Right renal cortex interstitium (tissue), 3 donors: Measurements from ENCODE around the gene DLG2. TPM values are rescaled to one million over a fixed set of nuclear protein-coding genes. Genes with fewer than 3 reads are reported as not detected.

ENCODE experiments used
- DNase-seq, 3 donors: peaks; one replicate each; pipeline ENCODE4 v3.0.0-alpha.2; 2013; ENCODE audit warnings: low read depth in 3 of 3, low spot score in 2 of 3
- polyA plus RNA-seq, 3 donors: library from polyadenylated mRNA; unstranded; fragments of 120-200 nt; gene quantifications; one replicate each; pipeline ENCODE4 v1.2.1, GENCODE V29; 2013; ENCODE audit not compliant: insufficient read length in 3 of 3

DLG2 gene
- polyA plus RNA-seq, 3 donors, result 11.5 to 14.0 (median 13.3) TPM

DNA sequence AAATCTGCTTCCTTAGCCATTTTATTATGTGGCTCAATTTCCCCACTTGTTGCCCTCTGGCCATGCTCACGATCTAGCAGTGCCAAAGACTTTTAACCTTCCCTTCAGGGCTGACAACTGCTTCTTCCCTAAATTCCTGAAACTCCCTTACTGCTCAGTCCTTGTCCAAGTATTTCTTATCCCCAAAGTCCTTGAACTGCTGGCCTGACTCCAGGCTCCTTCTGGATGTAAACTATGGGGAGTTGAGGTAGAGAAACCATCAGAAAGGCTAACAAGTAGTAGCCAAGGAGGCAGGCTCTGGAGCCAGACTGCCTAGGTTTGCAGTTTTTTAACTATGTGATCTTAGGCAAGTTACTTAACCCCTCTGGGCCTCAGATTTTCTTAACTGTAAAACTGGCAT lies 2082.3 kb downstream of the DLG2 start:
- DNase-seq, result no peak

DNA sequence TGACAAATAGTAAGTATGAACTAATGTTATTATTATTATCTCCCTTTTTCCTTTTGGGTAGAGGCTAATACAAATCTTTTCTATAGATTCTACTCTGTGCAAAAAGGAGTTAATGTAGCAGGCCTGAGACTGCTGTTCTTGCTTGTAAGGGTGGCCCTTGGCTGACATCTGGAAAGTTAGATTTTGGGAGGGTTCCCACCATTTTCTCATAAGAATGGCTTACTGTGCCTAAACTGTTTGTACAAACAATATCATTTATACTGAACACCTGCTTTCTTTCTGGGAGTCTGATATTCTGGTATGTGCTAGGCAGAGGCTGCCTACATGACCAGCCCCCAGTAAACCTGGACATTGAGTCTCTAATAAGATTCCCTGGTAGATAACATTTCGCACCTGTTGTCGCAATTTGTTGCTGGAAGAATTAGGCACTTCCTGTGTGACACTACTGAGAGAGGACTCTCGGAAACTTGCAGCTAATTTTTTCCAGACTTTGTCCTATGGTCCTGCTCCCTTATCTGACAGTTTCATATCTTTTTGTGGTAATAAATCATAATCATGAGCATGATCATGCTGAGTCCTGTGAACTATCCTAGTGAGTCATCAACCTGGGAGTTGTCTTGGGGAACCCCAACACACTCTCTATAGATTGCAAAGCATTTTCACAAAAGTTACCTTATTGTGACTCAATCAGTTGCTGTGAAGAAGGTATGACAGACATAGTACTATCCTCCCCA lies 2083.3 kb downstream of the DLG2 start:
- no peak for DNase-seq

DNA sequence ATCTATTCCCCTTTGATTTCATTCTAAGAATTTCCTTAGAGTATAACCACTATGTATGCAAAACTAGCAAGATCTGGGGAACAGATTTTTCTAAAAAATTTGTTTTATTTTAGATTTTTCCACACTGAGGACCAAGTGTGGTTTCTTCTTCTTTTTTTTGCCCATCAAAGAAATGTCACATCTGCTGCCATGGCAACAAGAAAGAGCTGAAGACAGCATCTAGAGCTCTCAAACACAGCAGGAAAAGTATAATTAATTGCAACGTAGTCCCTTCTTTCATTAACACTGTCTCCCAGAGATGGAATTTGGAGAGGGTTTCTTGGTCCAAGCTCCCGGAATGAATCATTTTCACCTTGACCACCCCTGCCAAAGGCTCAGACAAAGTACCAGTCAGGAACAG lies 2084.3 kb downstream of the DLG2 start:
- DNase-seq, result no peak

DNA sequence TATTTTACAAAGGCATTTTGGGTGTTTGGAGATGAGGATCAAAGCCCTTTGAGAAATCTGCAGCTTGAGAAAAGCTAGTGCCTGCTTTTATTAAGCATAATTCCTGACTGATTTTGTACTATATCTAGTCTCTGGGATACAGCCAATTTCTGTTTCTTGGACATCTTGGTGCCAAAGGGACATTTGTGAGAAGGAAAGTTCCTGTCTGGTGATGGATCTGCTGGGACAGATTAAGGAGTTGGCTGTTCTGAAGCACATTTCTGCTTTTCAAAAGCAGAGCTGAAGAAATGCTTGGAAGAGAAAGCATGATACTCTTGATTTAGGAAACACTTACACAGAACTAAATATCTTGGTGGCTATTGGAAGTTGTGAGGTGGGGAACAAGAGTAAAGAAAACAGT lies 2086.4 kb downstream of the DLG2 start:
- no peak for DNase-seq

DNA sequence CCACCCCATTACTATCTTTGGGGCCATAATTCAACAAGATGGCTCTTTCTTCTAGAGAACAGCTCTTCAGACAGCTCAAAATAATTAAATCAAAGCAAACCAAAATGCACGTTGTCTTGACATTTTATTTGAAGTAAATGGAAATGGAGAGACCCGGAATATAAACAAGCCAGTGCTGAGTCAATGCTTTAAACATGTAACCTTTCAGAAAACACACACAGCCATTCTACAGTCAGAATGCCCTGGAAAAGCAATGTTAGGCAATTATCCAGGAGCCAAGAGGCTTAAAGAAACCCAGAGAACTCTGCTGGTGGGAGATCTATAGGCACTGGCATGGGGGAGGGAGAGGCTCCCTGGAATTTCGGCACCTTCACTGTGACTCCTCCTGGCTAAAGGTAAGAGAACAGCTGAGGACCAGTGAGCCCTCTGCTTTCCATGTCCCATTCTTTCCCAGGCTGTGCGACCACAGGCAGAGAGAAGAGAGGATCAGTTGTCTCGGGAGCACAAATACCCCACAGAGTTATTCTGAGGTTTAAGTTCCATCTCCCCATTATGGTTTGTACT lies 2086.9 kb downstream of the DLG2 start:
- no peak for DNase-seq

DNA sequence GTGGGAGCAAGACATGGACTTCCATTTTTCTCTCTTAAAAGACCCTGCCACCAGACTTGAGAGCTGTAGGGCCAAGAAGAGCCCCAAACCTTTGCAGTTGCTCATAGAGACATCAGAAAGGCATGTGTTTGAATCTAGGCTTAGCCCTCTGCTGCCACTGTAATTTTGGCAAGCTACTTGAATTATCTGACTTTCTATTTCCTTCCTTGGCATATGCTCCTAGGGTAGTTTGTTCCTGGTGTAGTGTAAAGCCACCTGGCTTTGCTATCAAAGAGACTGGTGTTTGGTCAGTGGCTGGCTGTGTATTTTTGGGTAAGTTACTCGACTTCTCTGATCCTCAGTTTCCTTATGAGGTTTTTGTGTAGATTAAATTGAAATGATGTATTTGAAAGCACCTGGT lies 2088.9 kb downstream of the DLG2 start:
- DNase-seq, result no peak

DNA sequence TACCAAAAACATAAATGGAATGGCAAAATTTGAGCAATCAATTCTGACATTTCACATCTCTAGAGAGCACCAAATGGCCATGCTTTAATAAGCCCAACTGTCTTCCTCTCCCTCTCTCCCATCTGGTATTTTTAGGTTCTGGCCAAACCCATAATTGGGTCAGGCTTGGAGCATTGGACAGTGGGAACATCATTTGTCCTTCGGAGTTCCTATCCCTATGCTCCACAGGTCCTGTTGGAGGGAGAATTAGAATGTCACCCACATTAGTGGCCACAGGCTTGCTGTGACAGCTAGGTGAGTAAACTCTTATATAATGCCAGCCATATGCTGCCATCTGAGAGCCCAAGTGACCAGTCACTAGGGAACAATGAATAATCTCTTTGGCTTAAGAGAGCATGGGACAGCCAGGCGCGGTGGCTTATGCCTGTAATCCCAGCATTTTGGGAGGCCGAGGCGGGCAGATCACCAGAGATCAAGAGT lies 2090.0 kb downstream of the DLG2 start:
- no peak for DNase-seq

DNA sequence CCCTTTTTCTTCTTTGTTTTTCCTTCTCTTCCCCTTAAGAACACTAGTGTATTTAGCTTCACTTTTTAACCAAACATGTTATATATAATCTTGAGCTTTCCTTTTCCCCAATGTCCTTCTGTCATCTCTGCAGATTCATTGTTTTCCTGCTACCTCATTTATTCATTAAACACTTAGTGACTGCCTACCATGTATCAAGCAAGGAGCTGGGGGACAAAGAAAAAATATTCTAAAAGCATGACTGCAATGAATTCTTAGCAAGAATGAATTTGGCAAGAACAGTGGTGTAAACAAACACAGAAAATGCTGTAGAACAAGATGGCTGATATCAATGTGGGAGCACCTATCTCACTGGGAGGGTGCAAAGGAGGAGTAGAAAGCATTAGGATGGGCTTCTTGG lies 2094.0 kb downstream of the DLG2 start:
- DNase-seq, result no peak

DNA sequence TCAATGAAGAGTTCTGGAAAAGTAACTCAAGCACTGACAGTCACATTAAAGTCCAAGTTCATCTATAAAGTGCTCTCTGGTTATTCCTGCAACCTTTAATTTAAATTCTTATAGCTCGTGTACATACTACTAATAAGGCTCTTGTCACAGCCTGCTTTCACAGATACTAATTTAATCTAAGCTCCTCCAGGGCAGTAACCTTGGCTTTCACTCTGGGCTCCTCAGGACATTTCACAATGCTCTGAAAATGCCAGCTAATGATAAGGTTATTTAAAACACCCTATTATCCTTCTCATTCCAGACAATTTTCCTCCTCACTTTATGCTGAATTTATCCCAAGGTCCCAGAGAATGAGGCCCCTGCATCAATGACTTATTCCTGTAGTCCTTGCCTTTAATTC lies 2098.3 kb downstream of the DLG2 start:
- no peak for DNase-seq

DNA sequence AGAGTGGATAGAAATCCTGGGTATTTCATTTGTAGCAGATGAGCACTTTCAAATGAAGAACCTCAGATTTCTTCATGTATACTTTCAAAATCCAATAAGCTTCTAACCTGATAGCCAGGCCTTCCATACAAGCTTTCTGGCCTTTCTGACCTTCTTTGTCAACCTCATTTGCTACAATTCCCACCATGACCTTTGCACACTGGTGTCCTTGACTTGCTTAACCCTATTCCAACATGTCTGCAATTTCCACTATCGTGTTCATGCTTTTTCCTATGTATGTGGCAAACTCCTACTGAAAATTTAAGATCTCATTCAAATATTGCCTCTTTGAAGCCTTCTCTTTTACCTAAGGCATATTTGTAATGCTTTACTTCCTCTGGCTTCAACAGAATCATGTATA lies 2098.9 kb downstream of the DLG2 start:
- DNase-seq, result no peak

DNA sequence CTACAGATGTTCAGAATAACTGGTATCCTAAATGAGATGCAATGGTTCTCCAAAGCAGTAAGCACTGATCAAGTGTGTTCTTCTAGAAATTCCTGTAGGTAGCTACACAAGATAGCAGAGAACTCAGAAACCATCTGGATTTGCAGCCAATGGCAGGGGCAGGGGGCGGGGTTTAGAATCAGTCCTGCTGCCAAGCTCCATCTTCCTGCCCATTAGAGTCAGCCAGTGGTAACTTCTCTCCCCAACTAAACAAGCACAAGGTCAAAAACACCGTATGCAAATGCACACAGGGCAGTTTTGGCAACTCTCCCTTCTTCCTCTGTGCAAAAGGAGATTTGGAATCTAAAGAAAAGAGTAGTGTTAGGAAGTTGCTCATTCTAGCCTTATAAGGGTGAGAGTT lies 2103.5 kb downstream of the DLG2 start:
- DNase-seq, result no peak

DNA sequence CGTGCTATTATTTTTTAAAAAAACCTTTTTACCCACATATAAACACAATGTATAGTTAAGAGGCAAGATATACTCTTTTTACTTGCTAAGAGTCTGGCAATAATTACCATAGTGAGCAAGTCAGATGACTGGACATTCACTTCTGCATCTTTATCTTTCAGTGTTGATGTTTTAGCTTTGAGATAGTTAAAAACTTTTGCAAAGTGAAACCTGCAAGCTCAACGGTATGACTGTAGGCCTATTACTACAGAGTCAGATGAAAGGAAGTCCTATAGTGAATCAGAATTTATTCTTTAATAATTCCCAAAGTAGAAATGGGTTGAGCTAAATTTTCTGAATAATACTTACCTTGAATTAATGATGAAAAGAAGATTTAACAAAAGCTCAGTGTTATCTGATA lies 2104.2 kb downstream of the DLG2 start:
- no peak for DNase-seq

DNA sequence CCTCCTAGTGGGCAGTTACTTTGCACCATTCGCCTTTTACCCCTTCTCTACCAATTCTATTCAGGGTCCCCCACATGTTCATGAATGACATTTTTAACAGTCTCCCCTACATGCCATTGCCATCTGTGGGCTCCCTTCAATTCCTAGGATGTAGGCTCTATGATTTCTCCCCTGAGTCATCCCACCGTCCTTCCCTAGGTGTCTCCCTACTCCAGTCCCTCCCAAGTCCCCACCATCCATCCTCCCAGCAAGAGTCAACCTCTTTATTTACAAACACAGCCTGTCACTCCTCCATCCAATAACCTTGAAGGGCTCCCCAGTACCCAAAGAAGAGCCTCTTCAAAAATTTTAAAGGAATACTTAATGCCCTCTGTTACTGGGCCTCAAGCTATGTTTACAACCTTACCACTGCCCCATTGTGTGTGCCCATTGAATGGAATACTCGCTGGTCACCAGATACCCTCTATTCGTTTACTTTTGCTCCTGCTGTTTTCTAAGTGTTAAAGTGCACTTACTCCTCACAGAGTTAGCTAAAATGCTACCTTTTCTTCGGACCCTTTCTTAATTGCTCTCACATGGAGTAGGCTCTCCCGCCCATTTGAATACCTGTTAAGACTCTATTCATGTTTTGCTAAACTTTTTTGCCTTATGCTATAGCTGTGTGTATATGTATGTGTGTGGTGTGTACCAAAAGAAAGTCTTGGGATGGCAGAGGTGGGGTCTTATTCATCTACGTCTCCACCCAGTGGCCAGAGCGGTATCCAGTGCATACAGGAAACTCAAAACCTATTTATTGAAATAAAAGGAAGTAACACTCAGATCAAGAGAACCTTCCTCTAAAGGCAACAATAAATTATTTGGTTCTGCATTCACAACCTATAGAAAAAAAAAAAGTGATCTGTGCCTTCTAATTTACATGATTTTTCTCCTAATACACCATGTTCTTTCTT lies 2105.2 kb downstream of the DLG2 start:
- DNase-seq, result no peak

DNA sequence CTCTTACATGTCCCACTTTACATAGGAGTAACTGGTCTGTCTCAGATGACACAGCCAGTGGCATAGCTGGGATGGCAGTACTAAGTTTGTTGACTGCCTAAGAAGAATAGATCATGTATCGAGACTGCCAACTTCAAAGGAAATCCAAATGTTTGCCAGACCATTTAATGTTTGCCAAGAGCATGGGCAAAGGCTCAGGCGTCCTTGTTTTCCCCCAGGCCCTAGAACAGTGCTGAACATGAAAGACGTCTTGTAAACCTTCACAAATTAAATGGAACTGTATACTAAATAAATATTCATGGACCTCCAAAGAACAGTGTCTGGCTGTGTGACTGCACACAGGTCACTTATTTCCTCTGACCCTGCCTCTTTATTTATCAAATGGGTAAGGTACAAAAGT lies 2106.3 kb downstream of the DLG2 start:
- DNase-seq, result no peak

DNA sequence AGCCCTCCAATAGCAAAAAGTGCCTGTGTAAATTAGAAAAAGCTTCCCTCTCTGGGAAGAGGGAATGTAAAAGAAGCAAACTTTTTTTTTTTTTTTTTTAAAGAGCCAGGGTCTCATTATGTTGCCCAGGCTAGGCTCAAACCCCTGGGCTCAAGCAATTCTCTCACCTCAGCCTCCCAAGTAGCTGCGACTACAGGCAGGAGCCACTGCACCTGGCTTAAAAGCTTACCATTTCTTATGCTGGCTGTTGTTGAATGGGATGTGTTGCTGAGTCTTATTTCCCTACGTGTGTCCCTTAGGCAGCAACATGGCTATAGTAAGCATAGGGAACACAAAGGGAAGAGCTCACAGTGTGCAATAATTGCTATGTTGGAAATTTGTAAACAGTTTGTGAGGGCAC lies 2115.5 kb downstream of the DLG2 start:
- DNase-seq, result no peak

DNA sequence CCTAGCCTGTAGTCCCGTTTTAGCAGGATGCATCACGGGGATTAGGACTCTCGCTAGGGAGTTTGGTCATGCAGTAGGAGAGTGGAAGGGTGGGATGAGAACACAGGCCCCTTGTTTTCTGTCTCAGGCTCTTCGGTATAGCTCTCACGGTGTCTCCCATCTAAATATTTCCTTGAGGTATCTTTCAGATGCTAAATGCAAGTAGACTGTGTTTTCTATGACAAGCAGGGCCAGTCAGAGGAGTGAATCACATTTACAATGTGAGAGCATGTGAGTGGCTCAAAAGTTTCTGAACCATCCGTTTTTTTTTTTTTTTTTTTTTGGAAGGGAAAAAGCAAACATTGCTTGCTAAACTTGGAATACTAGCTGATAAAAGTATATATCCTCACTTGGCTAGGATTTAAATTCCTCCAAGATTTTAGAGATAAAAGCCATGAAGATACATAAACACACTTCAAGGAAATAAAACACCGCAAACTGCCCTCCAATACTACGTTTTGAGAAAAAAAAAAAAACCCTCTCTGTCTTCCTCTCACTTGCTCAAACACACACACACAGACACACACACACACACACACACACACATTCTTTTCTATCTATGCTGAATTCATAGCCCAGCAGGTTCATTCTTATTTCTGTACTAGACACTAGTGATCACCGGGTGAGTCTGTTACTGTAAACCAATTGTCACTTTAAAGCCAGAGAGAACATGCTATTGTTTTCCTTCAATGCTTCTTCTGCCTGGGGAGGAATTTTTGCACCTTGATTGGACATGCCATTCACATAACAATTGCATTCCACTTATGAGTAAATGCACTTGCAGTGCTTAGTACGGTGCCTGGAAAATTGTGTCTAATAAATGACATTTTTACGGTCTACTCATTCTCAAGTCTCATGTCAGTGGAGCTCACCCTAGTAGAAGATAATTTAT lies 2116.3 kb downstream of the DLG2 start:
- no peak for DNase-seq

DNA sequence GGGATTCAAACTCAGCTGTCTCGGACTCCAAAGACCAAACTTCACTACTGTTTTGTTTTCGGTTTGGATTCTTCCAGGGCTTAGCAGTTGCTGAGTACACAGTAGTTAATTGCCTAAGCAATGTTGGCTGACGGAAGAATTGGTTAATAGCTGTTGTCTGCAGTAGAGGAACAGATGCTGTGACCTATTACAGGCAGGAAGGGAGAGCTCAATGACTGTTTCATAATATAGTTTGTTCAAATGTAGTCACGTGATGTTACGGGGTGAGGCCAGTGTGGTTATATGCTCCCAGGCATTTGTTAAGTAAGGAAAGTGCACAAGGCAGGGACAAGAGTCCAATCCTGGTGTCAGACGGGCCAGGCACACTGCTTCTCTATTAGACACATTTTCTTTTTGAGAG lies 2118.3 kb downstream of the DLG2 start:
- DNase-seq, result no peak

DNA sequence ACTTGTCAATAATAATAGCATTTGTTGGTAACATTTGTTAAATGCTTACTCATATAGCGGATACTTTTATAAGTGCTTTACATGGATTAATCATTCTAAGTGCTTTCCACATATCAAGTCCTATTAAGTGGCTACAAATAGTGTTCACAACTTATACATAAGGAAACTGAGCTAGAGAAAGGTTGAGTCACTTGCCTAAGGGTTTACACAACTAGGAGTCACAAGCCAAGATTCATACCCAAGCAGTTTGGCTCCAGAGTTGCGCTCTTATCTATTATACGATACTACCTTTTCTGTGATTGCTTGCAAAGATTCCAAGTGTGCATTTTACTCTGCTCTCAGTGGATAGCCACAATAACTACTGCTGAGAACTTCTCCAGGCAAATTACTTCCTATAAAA lies 2125.1 kb downstream of the DLG2 start:
- DNase-seq, result no peak

DNA sequence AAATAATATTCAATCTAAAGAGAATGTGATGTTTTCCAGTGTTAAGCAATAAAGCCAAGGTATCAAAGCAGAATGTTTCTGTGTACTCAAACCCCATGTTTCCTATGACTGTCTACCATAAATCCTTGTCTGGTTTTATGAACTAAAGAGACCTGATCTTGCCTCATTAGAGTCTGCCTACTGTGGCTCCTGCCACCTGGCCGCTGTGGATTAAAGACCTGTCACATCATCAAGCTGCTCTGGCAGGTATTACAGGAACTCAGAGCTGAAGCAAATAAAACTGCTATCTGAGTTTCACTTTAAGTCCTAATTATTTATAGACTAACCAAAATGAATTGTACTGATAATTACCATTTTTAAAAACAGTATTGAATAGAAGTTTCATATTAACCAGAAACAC lies 2133.2 kb downstream of the DLG2 start:
- DNase-seq, result no peak

DNA sequence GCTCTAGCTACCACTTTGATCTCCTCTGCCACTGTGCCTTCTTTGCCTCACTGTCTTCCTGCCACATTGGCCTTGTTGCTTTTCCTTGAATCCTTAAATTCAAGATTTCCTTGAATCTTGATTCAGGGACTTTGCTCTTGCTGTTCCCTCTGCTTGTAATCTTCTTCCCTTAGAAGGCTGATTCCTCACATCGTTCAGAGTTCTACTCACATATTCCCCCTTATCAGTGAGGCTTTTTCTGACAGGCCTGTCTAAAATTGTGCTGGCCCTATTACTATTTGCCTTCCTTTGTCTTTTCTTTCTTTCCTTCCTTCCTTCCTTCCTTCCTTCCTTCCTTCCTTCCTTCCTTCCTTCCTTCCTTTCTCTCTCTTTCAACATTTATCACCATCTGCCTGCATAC lies 2134.1 kb downstream of the DLG2 start:
- no peak for DNase-seq

DNA sequence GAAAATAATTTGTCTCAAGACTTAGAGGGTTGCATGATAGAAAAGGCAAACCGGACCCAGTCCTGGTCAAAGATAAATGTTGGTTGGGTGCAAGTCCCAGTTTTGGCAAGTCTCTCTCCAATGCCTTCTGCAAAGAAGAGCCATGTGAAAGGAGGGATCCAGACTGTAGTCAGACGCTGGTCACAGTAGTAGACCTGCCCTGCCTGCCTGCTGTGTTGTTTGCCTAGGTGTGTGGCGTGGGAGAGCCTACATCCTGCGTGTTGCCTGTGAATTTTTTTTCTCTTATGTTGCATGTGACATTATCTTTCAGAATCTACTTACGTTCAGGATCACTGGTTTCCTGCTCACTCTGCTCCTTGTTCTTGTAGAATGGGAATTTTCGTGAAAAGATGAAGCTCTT lies 2143.3 kb downstream of the DLG2 start:
- no peak for DNase-seq
